HG02943 (cell line): ENCODE data around the gene RBFA.
"Not testable (repeated sequence)": the region's sequence is repeated elsewhere in the genome, so short reads cannot be mapped to it uniquely, and the experiment has no call there.

Source experiments
- ATAC-seq: cut with Tn5 transposase; IDR thresholded peaks from one replicate; pipeline ENCODE4 v1.9.1; 2021; ENCODE audit warnings: mild to moderate bottlenecking, low read depth, moderate library complexity; ENCODE audit not compliant: unreplicated experiment

Gene RBFA

GRCh38 chr18:80034068-80034851 lies at the start of gene RBFA:
TSS of gene RBFA (plus strand) at chr18:80034434. CDS start at chr18:80034496, 62 bp downstream.
- peak; percentile 81 for ATAC-seq

GRCh38 chr18:79985172-79985571 lies 49.1 kb upstream of the RBFA start:
- ATAC-seq: no peak

GRCh38 chr18:79986726-79987125 lies 47.5 kb upstream of the RBFA start:
- ATAC-seq: no peak

GRCh38 chr18:79987566-79987965 lies 46.7 kb upstream of the RBFA start:
- no peak for ATAC-seq

- ATAC-seq: peak; percentile 64
These were observed 46.2 kb upstream of the RBFA start for GRCh38 chr18:79988071-79988450.

GRCh38 chr18:79988451-79989194 lies 45.6 kb upstream of the RBFA start, which contains the start of gene TXNL4A:
TSS of gene TXNL4A (minus strand) at chr18:79988563. CDS start at chr18:79988392, 171 bp downstream.
- peak; percentile 92 for ATAC-seq

- ATAC-seq: no peak
These were observed 45.1 kb upstream of the RBFA start for GRCh38 chr18:79989195-79989497.

- no peak for ATAC-seq
These were observed 42.7 kb upstream of the RBFA start for GRCh38 chr18:79991494-79991893.

- ATAC-seq: not testable (repeated sequence)
These were observed 34.5 kb upstream of the RBFA start for GRCh38 chr18:79999701-80000100.

GRCh38 chr18:80000877-80001276 lies 33.4 kb upstream of the RBFA start:
- ATAC-seq: no peak

GRCh38 chr18:80002468-80002867 lies 31.8 kb upstream of the RBFA start:
- no peak for ATAC-seq

- ATAC-seq: no peak
These were observed 29.5 kb upstream of the RBFA start for GRCh38 chr18:80004600-80005342.

GRCh38 chr18:80006724-80007123 lies 27.5 kb upstream of the RBFA start:
- ATAC-seq: no peak

- ATAC-seq: no peak
These were observed 24.3 kb upstream of the RBFA start for GRCh38 chr18:80009661-80010550.

GRCh38 chr18:80010551-80010906 lies 23.7 kb upstream of the RBFA start:
- ATAC-seq: no peak

- ATAC-seq: not testable (repeated sequence)
These were observed 22.6 kb upstream of the RBFA start for GRCh38 chr18:80011496-80012137.

- ATAC-seq: no peak
These were observed 21.5 kb upstream of the RBFA start for GRCh38 chr18:80012714-80013113.

GRCh38 chr18:80022613-80023012 lies 11.6 kb upstream of the RBFA start:
- no peak for ATAC-seq

- no peak for ATAC-seq
These were observed 11.1 kb upstream of the RBFA start for GRCh38 chr18:80023173-80023572.

- no peak for ATAC-seq
These were observed 7.9 kb upstream of the RBFA start for GRCh38 chr18:80026363-80026762.
